GM13977 (cell line): ENCODE measurements around the gene MAMSTR.

ENCODE experiments used
- DNase-seq: peaks from one replicate; pipeline ENCODE4 v3.0.0; 2012; ENCODE audit warnings: low spot score
- in situ Hi-C: fragments of 300-500 bp; cut with MboI; formaldehyde crosslinking; loops from one replicate; pipeline ENCODE4 v1.12.0; 2022; ENCODE audit warnings: low sequenced_read_pairs, low pct_unique_long_range_greater_than_20kb, mixed read lengths, inconsistent platforms; ENCODE audit not compliant: unreplicated experiment
- TF ChIP-seq, protein P1 (sequence below): IDR thresholded peaks from 2 replicates; pipeline ENCODE4 v1.5.1; 2012; ENCODE audit warnings: mild to moderate bottlenecking, control low read depth; ENCODE audit not compliant: insufficient read depth; ENCODE audit errors: extremely low read depth, missing control alignments

Gene MAMSTR

DNA sequence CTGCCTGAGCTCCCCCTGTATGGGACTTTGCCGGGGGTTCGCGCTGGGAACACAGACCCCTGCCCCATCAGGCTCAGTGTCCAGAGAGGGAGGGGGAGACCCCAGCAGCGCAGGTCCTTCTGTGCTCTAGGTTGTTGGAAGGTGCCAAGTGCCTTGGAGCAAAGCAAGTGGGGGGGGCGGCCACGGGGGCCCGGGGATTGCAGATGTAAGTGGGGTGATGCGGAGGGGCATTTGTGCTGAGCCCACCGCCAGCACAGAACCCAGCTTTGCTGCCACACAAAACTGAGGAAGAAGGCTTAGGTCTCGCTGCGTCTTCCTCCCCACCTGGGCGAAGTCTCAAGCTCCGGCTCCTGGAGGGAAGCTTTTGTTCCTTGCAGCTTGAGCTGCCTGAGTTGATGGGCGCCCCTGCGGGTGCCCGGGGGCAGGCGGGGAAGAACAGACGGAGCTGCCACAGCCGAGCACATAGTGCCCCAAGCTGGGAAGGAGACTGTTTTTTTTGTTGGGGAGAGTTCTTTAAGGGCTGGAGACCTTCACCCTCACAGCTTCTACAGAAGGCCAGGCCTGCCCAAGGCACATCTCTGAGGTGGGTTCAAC, 45.2 kb downstream of the MAMSTR start:
- in situ Hi-C loops, result no loop called here
- TF ChIP-seq, protein P1, sequence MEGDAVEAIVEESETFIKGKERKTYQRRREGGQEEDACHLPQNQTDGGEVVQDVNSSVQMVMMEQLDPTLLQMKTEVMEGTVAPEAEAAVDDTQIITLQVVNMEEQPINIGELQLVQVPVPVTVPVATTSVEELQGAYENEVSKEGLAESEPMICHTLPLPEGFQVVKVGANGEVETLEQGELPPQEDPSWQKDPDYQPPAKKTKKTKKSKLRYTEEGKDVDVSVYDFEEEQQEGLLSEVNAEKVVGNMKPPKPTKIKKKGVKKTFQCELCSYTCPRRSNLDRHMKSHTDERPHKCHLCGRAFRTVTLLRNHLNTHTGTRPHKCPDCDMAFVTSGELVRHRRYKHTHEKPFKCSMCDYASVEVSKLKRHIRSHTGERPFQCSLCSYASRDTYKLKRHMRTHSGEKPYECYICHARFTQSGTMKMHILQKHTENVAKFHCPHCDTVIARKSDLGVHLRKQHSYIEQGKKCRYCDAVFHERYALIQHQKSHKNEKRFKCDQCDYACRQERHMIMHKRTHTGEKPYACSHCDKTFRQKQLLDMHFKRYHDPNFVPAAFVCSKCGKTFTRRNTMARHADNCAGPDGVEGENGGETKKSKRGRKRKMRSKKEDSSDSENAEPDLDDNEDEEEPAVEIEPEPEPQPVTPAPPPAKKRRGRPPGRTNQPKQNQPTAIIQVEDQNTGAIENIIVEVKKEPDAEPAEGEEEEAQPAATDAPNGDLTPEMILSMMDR, result no peak
- DNase-seq, result no peak

DNA sequence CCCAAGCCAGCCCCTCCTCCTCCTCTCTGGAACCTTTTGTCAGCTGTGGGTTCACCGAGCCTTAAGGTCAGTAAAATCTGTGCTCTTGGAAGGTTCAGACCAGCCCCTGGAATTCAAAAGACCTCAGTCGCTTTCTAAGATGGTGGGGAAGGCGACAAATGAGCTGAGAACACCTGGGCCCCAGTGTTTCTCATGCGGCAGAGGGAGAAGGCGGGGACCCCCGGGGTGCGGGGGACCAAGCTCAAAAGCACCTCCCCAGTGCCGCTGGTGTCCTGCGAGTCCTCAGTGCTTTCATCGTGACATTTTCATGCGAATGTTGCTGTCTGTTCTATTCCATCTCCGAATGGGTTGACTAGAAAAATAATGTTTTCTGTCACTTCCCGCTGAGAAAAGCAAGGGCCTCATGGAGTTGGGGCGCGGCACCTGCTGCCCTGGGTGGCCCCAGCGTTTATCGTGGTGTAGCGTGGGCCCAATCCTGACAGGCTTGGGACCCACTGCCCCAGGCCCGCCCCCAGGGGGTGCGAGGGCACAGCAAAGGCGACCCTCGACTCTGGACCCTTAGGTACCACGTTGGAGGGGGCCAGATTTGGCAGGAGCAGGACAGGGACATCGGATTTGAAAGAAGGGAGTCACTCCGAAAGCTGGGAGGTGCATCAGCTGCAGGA, 46.0 kb downstream of the MAMSTR start:
- in situ Hi-C loops, result no loop called here
- TF ChIP-seq, protein P1, result no peak
- no peak for DNase-seq

DNA sequence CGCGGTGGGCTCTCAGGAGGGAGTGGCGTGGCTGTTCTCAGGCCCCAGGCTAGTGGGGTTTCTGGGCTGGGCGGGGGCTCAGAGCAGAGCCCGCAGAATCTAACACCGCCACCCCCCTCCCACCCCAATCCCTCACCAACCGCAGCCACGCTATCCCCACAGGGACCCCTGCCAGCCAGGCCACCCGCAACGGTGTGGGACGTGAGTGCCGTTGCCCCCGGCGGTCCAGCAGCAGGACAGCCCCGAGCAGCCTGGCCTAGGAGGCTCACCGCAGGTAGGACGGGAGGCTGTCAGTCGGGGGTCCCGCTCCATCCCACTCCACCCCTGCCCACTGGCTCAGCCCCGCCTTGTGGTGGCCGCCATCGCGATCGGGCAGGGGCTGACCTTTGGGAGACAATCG, 46.5 kb downstream of the MAMSTR start, which contains the start of gene NTN5:
Gene NTN5, minus strand, starts transcription at position 24 of the 400 bp plus-strand sequence. CDS start 2,031 bp downstream, outside the sequence.
- TF ChIP-seq, protein P1, result no peak
- in situ Hi-C loops, result no loop called here
- DNase-seq, result no peak

- TF ChIP-seq, protein P1, result no peak
- in situ Hi-C loops, result no loop called here
- no peak for DNase-seq
Observed at GRCh38 chr19:48671446-48671995, 48.0 kb downstream of the MAMSTR start.

DNA sequence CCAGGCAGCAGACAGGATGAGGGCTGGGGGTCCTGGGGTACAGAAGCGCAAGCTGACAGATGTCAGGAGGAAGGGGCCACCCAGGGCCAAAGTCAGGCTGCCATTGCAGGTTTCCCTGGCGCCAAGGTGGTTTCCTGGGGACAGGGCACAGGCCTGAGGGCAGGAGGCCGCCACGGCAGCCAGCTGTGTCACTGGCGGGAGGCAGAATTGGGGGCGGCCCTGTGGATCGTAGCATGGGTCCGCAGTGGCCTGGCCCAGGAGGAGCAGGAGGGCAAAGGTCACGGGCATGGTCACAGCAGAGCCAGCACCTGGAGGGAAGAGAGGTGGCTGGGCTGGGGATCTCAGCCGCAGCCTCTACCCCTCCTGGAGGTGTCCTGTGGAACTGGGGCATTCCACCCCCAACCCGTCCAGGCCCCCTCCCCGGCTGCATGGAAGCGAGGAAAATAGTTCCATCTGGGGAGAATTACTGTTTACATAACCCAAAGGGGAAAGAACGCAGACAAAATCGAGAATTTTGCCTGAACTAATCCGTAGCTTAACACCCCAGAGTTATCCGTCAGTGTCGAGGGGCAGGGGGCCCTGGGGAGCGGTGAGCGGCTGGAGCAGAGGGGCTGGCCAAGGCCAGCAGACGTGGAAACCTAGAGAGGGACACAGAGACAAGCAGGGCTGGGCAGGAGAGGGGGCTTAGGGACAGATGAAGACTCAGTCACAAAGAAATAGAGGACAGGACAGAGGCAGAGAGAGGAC, 48.7 kb downstream of the MAMSTR start:
- in situ Hi-C loops, result no loop called here
- TF ChIP-seq, protein P1, result no peak
- no peak for DNase-seq

DNA sequence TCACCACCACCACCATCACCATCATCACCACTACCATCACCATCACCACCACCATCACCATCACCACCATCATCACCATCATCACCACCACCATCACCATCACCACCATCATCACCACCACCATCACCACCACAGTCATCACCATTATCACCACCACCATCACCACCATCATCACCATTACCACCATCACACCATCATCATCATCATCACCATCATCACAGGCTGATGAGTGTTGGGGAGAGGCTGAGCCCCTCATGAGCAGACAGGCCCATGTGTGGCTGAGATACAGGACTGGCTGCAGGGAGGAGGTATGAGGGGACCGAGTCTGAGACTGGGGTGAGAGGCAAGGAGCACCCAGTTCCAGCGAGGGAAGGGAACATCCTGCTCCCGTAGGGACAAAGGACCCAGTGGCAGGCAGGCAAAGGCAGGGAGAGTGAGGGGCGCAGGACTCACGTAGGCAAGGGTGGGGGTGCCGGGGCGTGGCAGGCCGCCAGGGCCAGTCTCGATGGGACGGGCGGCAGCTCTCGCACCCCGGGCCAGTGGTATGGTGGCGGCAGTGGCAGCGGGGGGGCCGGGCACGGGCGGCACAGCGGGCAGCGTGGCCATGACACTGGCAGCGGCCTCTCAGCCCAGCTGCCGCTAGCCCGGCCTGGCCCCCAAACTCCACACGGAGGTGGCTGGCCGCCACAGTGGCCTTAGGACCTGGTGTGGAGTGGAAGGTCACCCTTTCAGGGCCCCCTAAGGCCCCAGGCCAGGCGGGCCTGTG, 49.4 kb downstream of the MAMSTR start:
- TF ChIP-seq, protein P1, result no peak
- DNase-seq, result no peak
- in situ Hi-C loops, result no loop called here
